CD4-positive, alpha-beta T cell treated with Interleukin-12 subunit alpha and Interleukin-12 subunit beta, for 1 hour (primary cell): ENCODE data around the gene VPS11.

Experiments
- DNase-seq: peaks from one replicate; pipeline ENCODE4 v3.0.0-alpha.2; 2020

The VPS11 gene

GRCh38 chr11:119126675-119127268 is 59.2 kb downstream of the VPS11 start:
- no peak for DNase-seq

GRCh38 chr11:119130662-119131061 is 63.0 kb downstream of the VPS11 start:
- no peak for DNase-seq
